ENCODE results near the gene TREML4.
"Not testable (repeated sequence)": the region's sequence is repeated elsewhere in the genome, so short reads cannot be mapped to it uniquely, and the experiment has no call there.

The TREML4 gene

GRCh38 chr6:41228616-41229015, 467 bp downstream of the TREML4 start:
- no peak overlapping the region for H3K4me3 Mint-ChIP-seq
- ATAC-seq = no peak
- peaks cover 35% of the 10 kb centered on the region for H3K27me3 Mint-ChIP-seq
- no peaks in the 10 kb centered on the region for H3K9me3 Mint-ChIP-seq
- H3K27ac Mint-ChIP-seq = peak overlapping the region; percentile 76
- no peaks in the 10 kb centered on the region for H3K36me3 Mint-ChIP-seq
- H3K4me1 Mint-ChIP-seq = peaks cover 31% of the 10 kb centered on the region

GRCh38 chr6:41229721-41230120, 1.6 kb downstream of the TREML4 start:
- ATAC-seq = no peak
- Mint-ChIP-seq H3K27me3 (peaks cover 26% of the 10 kb centered on the region), H3K9me3 (no peaks in the 10 kb centered on the region), H3K4me1 (peaks cover 25% of the 10 kb centered on the region), H3K36me3 (no peaks in the 10 kb centered on the region), H3K27ac (no peak overlapping the region), H3K4me3 (no peak overlapping the region)

- H3K36me3 Mint-ChIP-seq = no peaks in the 10 kb centered on the region
- H3K9me3 Mint-ChIP-seq = no peaks in the 10 kb centered on the region
Observed at GRCh38 chr6:41231246-41231645, 3.1 kb downstream of the TREML4 start.

GRCh38 chr6:41232667-41233066, 4.5 kb downstream of the TREML4 start:
- Mint-ChIP-seq H3K27me3 (peaks cover 23% of the 10 kb centered on the region), H3K9me3 (no peaks in the 10 kb centered on the region), H3K4me3 (no peak overlapping the region), H3K4me1 (peaks cover 22% of the 10 kb centered on the region), H3K27ac (no peak overlapping the region), H3K36me3 (no peaks in the 10 kb centered on the region)
- no peak for ATAC-seq

More at GRCh38 chr6:41231246-41231645, 3.1 kb downstream of the TREML4 start:
- H3K4me3 Mint-ChIP-seq = no peak overlapping the region
- no peak overlapping the region for H3K27ac Mint-ChIP-seq
- H3K4me1 Mint-ChIP-seq = peaks cover 24% of the 10 kb centered on the region
- peaks cover 17% of the 10 kb centered on the region for H3K27me3 Mint-ChIP-seq
- ATAC-seq = no peak

- ATAC-seq = peak; percentile 45
- Mint-ChIP-seq H3K9me3 (no peaks in the 10 kb centered on the region), H3K27me3 (peaks cover 34% of the 10 kb centered on the region), H3K36me3 (no peaks in the 10 kb centered on the region), H3K4me3 (no peak overlapping the region), H3K4me1 (peaks cover 6% of the 10 kb centered on the region), H3K27ac (no peak overlapping the region)
Observed at GRCh38 chr6:41236276-41236675, 8.1 kb downstream of the TREML4 start.

- Mint-ChIP-seq H3K27me3 (peaks cover 34% of the 10 kb centered on the region), H3K4me3 (no peak overlapping the region), H3K27ac (no peak overlapping the region), H3K9me3 (no peaks in the 10 kb centered on the region), H3K4me1 (peaks cover 6% of the 10 kb centered on the region), H3K36me3 (no peaks in the 10 kb centered on the region)
- no peak for ATAC-seq
Observed at GRCh38 chr6:41237128-41237527, 9.0 kb downstream of the TREML4 start.

- no peaks in the 10 kb centered on the region for H3K36me3 Mint-ChIP-seq
- no peak overlapping the region for H3K27ac Mint-ChIP-seq
- H3K4me3 Mint-ChIP-seq = no peak overlapping the region
- ATAC-seq = no peak
- peaks cover 6% of the 10 kb centered on the region for H3K4me1 Mint-ChIP-seq
- H3K27me3 Mint-ChIP-seq = peaks cover 34% of the 10 kb centered on the region
- H3K9me3 Mint-ChIP-seq = no peaks in the 10 kb centered on the region
Observed at GRCh38 chr6:41239467-41240159, 11.5 kb downstream of the TREML4 start.

- not testable (repeated sequence) for H3K27me3 Mint-ChIP-seq, H3K4me3 Mint-ChIP-seq, H3K9me3 Mint-ChIP-seq, H3K36me3 Mint-ChIP-seq, H3K4me1 Mint-ChIP-seq, H3K27ac Mint-ChIP-seq, ATAC-seq
Observed at GRCh38 chr6:41246529-41246928, 18.4 kb downstream of the TREML4 start.

- no peak overlapping the region for H3K27ac Mint-ChIP-seq
- peak; percentile 34 for ATAC-seq
- no peak overlapping the region for H3K4me3 Mint-ChIP-seq
- H3K4me1 Mint-ChIP-seq = no peaks in the 10 kb centered on the region
- H3K27me3 Mint-ChIP-seq = peaks cover 10% of the 10 kb centered on the region
- no peaks in the 10 kb centered on the region for H3K36me3 Mint-ChIP-seq
- H3K9me3 Mint-ChIP-seq = no peaks in the 10 kb centered on the region
Observed at GRCh38 chr6:41247288-41247865, 19.2 kb downstream of the TREML4 start.

- Mint-ChIP-seq H3K9me3 (no peaks in the 10 kb centered on the region), H3K4me1 (no peaks in the 10 kb centered on the region), H3K36me3 (no peaks in the 10 kb centered on the region), H3K4me3 (no peak overlapping the region), H3K27me3 (peaks cover 16% of the 10 kb centered on the region), H3K27ac (no peak overlapping the region)
- no peak for ATAC-seq
Observed at GRCh38 chr6:41247882-41248705, 19.9 kb downstream of the TREML4 start.

GRCh38 chr6:41252401-41253169, 24.4 kb downstream of the TREML4 start:
- Mint-ChIP-seq H3K27me3 (peaks cover 16% of the 10 kb centered on the region), H3K4me3 (no peak overlapping the region), H3K36me3 (no peaks in the 10 kb centered on the region), H3K27ac (no peak overlapping the region), H3K9me3 (no peaks in the 10 kb centered on the region), H3K4me1 (peaks cover 10% of the 10 kb centered on the region)
- ATAC-seq = no peak

GRCh38 chr6:41255110-41255509, 27.0 kb downstream of the TREML4 start:
- Mint-ChIP-seq H3K27ac (no peak overlapping the region), H3K36me3 (no peaks in the 10 kb centered on the region), H3K4me1 (peaks cover 10% of the 10 kb centered on the region), H3K4me3 (no peak overlapping the region), H3K27me3 (peaks cover 16% of the 10 kb centered on the region), H3K9me3 (peaks cover 4% of the 10 kb centered on the region)
- no peak for ATAC-seq

- peaks cover 10% of the 10 kb centered on the region for H3K4me1 Mint-ChIP-seq
- no peak for ATAC-seq
- no peak overlapping the region for H3K4me3 Mint-ChIP-seq
- peaks cover 16% of the 10 kb centered on the region for H3K27me3 Mint-ChIP-seq
- H3K27ac Mint-ChIP-seq = no peak overlapping the region
- peaks cover 6% of the 10 kb centered on the region for H3K9me3 Mint-ChIP-seq
- H3K36me3 Mint-ChIP-seq = no peaks in the 10 kb centered on the region
Observed at GRCh38 chr6:41255638-41256246, 27.6 kb downstream of the TREML4 start.

- ATAC-seq = peak; percentile 54
- H3K4me3 Mint-ChIP-seq = no peak overlapping the region
- peaks cover 16% of the 10 kb centered on the region for H3K27me3 Mint-ChIP-seq
- no peak overlapping the region for H3K27ac Mint-ChIP-seq
- H3K36me3 Mint-ChIP-seq = no peaks in the 10 kb centered on the region
- H3K9me3 Mint-ChIP-seq = peaks cover 8% of the 10 kb centered on the region
- peaks cover 10% of the 10 kb centered on the region for H3K4me1 Mint-ChIP-seq
Observed at GRCh38 chr6:41256383-41256782, 28.2 kb downstream of the TREML4 start.
